ENCODE measurements around the gene PDIA5.
"Not testable (repeated sequence)": the region's sequence is repeated elsewhere in the genome, so short reads cannot be mapped to it uniquely, and the experiment has no call there.

The PDIA5 gene

DNA sequence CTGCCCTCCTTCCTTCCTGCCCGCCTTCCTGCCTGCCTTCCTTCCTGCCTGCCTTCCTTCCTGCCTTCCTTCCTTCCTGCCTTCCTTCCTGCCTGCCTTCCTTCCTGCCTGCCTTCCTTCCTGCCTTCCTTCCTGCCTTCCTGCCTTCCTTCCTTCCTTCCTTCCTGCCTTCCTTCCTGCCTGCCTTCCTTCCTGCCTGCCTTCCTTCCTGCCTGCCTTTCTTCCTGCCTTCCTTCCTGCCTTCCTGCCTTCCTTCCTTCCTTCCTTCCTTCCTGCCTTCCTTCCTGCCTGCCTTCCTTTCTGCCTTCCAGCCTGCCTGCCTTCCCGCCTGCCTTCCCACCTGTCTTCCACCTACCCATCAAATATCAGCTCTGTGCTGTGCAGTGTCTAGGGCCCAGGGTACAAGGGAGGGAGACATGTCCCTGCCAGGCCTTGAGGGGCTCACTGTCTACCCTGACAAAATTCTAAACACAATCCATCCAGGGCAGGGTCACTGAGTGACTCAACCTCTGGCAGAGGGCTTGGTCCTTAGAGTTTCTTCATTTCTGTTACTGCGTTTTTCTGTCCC, 85.1 kb downstream of the PDIA5 start:
- DNase-seq, result not testable (repeated sequence)

DNA sequence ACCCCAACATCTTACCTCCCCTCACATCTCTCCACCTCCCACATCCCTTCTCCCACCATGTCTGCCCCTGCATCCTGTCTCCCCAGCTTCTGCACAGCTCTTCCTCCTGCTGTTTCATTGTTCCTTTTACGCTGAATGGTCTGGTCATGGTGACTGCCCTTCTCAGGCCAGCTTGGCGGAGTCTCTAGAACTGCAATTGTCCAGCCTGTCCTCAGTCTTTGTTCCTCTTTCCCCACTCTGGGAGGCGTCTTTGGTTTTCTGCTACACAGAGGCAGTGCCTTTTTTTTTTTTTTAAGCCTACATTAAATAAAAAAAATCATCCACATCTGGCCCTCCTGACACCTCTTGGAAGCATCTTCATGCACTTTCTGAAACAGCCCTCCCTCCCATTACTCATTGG, 85.9 kb downstream of the PDIA5 start:
- DNase-seq, result no peak

DNA sequence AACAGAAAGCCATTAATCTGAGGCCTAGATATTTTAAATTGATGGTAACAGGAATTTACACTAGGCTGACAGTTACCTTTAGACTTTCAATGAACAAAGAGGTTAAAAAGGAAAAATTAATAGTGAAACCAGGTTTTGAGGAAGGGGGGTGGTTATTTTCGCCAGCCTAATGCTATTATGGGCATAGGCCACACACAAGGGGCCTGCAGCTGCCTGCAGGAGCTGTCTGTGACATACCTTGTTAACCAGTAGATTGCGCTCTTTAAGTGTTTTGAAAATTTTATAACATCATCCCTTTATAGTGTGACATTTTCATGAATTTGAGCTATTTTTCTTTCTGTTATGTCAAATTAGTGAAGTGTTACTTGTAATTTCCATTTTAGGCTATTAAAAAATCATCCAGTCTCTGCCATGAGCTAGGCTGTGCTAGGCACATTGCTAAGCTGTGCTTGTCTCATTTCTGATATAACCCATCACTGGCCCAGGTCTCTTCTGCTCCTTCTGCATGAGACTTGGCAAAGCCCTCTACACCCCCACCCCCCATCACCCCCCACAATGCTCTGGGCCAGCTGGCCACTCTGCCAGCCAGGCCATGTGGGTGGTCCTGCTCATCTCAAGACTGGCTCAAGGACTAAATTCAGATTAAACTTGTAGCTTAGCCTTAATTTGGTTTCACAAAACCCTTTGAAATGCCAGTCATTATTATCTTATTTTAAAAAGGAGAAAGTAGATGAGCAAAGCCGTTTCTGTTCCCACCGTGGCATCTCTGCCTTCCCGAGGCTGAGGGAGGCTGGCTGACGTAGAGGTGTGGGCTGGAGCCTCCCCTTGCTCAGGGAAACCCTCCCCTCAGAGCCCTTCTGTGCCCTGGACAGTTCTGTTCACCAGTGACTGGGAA, 86.5 kb downstream of the PDIA5 start:
- no peak for DNase-seq

DNA sequence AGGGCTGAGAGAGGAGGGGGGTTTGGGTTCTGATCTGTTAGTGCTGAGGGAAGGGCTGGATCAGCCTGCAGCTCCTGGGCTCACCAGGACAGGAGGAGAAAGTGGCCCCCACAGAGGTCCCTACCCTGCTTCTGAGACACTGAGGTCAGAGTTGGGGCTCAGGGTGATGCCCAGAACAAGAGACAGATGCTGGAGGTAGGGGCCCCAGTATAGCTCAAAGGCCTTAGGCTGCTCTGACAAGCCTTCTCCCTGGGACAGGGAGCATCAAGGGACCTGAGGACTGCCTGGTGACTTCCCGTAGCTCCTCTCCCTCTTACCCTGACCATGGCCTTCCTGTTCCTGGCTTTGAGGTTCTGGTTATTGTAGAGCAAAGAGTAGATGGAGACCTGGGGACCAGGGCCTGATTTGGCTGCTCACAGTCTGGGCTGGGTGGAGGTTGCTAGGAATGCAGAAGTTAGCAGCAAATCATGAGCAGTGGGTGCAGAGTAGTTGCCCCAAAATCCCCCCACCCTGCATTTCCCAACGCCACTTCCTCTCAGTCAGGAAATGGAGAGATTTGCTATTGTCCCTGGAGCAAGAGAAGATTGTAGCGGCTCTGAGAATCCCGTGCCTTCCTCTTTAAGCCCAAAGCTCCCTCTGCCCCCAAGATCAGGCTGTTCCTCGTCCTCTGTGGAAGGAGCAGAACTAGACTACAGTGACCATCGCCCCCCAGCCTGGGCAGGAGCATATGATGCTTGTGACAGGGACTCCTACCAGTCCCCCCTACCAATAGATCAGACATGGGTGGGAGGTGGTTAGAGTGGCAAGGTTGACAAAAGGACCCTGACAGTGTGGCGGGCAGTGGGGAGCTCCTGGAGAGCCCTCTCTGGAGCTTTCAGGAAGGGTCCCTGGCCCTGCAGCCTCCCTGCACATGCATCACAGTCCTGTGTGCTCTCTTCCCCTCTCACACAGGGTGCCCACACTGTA, 87.5 kb downstream of the PDIA5 start:
- DNase-seq, result no peak

DNA sequence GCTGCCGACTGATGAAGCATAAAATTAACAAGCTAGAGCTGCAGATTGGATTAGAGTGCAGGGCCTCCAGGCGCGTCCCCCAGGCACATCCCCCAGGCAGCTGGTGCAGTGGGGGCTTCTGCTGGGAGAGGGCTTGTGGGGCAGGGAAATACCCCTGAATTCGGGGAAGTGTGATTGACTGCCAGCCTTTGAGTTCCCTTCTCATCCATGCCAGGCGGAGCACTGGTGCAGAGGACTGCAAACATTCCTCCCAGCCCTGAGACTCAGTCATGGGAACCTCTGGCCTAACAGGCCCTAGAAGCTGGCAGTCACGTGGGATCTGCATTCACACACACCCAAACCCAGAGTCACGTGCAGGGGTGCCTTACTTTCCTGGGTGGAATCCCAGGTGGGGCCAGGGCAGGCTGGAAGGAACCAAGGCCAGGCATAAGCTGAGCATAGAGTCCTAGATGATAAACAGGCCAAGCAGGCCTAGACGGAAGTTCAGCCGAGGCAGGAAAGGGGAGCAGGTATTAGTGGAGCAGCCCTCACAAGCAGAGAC, 88.7 kb downstream of the PDIA5 start:
- no peak for DNase-seq

DNA sequence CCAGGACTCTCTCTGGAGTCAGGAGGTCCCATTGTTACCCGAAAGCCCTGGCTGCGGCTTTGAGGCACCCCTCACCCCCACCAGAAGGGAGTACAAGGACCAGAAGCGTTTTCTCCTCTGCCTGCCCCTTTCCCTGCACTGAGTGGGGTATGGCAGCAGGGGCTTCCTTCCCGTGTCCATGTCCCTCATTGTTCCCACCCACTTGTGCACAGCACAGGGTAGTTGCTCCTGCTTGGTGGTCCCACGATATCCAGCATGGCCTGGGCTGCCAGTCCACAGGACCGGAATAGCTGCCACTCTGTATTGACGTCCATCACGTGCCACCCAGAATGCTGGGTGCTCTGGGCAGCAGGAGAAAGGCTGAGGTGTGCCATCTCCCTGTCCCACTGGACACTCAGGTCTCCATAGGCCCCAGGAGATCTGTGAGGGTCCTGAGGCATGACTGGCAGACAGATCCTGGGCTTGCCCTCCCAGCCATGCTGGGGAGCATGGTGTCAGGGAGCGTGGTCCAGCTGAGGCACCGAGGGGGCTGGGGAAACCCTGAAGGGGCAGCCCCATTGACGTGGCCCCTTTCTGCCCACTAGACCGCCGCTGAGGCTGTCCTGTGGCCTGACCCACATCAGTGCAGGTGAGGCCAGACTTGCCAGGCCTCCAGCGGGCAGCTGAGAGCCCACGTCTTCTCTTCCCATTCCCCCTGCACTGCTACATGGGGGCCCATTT, 89.6 kb downstream of the PDIA5 start:
- no peak for DNase-seq

DNA sequence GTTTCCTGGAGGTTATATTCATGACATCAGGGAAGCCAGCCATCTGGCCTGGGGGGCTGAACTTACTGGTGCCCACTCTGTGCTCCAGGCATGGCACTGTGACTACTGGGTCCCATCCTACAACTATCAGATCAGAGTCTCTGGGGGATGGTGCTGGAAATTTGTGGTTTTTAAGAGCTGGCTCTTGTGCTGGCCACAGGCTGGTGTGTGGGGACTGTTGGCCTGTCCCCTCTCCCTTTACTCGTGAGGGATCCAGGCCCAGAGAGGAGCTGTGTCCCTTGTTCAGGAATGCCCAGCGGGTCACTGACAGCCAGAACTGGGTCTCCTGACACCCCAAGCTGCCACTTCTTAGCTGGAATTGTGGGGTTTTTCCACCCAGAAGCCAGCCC, 90.4 kb downstream of the PDIA5 start:
- no peak for DNase-seq

DNA sequence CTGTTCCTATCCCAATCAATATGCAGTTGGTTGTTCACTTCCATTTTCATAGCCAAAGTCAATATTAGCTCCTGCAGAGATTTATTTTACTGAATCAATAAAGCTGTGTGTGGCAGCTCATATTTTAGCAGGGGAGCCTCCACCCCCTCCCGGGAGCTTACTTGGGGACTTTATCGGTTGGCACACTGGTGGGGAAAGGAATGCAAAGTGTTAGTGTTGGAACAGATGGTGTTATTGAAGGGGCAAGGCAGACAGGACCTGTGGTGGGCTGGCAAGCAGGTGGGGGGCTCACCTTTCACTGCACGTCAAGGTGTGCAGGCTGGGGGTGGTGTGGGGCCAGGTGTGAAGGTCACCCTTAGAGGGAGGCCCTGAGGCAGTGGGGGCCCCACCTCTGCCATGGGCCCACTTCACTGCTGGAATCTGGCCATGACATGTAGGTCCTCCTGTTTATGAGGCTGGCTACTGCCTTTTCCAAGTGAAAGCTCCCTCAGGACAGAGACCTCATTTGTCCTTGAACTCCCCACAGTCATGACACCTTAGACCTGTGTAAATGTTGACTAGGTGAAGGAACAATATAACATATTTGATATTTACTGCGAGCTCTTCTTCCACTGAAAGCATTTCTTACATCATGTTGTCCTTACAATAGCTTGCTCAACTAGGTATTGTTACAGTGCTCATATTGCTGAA, 90.9 kb downstream of the PDIA5 start:
- no peak for DNase-seq

DNA sequence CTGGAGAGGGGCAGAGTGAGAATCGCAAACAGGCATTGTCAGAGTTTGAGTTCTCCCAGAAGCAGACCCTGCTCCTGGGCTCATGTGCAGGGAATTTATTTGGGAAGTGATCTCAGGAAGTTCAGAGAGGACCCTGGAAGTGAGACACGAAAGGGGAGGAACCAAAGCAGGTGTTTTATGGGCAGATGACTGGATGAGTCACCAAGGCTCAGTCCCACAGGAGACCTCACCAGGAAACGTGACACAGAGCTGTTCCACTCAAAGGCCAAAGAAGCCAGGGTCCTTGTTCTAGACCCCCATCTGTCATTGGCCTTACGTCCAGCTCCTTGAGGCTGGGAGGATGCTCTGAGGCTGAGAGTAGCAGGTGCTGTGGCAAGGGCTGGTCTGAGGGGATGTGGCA, 91.5 kb downstream of the PDIA5 start:
- DNase-seq, result no peak

DNA sequence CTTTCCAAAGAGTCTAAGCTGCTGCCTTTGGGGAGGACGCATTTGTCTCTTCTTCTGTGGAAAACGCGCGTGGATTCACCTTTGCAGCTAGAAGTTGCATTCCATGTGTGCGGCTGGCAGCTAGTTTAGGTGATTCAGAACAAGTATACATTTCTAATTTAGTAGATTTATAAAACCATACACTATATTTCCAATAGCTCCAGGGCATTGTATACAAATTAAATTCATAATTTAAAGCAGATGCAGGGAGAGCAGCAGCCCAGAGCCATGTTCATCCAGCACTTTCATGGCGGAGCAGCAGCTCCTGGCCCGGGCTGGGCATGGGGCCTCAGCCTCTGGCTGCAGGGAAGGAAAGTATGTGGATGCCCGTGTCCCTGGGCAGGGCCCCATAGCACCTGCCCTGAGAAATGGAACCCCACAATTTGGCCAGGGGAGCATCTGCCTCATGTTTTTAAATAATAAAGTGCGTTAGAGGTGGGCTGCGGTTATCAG, 92.1 kb downstream of the PDIA5 start:
- no peak for DNase-seq

DNA sequence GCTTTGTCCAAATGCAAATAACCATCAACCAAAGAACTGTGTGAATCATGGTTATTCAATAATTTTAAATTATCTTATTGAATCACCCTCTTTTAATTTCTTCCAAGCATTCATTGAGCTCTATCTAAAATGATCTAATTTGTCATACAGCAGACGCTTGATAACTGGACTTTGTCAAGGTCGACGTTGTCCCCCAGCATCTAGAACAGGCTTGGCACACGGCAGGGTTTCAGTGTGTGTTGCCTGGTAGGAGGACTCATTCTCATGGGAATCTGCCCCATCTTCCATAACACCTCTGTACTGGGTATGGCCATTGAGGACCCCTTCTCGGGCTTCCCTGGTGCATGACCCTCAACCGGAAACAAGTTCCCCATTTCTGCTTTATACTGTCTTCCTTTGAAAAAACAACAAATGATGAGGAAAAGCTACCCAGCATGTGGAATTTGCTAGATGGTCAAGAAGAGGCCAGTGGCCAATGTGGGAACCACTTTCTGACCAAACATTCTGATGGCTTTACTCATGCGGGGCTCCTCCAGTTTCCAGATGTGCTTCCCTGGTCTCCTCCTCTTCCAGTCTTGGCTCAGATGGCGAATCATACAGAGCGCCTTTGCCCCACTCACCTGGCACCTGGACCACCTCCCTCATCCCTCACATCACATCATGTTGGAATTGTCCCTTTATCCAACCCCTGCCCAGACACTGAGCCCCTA, 93.3 kb downstream of the PDIA5 start:
- no peak for DNase-seq

DNA sequence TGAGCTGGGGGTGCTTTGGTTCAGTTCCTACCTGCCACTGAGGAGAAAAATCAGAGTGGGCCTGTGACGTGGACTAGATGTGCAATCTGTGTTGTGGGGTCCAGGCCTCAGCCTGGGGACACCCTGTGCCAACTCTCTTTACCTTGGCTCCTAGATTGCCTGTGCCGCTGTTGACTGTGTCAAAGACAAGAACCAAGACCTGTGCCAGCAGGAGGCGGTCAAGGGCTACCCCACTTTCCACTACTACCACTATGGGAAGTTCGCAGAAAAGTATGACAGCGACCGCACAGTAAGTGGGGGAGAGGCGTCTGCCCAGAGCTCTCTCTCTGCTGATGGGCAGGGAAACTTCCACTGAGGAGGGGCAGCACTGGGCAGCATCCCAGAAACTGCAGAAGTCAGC, 94.3 kb downstream of the PDIA5 start:
- no peak for DNase-seq

DNA sequence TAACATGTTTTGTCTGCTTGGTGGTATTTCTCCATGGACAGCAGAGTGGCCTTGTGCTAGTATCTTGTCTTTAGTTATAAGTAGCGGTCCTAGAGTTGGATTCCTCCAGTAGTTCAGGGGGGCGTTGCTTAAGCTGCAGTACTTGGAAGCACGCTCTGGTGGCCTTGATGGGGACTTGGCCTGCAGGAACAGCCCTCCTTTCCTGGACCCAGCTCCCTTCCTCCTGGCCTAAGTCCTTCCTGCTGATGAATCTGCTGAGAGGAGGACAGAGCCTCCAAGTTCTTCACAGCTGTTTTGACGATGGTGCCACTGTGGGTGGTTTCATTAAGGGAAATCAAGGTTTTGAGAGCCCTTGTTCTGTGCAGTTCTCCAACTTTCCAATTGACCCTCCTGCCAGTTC, 96.3 kb downstream of the PDIA5 start:
- no peak for DNase-seq

DNA sequence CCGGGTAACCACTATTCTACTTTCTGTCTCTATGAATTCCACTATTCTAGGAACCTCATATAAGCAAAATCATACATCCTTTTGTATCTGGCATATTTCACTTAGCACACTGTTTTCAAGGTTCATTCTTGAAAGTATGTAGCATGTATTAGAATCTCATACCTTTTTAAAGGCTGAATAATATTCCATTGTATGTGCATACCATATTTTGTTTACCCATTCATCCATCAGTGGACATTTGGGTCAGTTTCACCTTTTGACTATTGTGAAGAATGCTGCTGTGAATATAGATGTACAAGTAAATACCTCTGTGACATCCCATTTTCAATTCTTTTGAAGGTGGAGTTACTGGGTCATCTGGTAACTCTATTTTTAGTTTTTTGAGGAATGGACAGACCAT, 98.3 kb downstream of the PDIA5 start:
- DNase-seq, result no peak

DNA sequence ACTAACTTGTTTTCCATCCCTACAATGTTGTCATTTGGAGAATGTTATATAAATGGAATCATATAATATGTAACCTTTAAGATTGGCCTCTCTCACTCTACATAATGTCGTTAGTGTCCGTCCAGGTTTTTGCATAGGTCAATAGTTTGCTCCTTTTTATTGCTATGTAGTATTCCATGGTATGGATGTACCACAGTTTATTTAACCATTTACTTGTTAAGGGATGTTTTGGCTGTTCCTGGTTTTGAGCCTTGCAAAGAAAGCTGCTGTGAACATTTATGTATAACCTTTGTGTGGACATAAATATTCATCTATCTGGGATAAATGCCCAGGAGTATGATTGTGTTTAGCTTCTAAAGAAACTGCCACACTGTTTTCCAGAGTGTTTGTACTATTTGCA, 100.9 kb downstream of the PDIA5 start:
- no peak for DNase-seq

DNA sequence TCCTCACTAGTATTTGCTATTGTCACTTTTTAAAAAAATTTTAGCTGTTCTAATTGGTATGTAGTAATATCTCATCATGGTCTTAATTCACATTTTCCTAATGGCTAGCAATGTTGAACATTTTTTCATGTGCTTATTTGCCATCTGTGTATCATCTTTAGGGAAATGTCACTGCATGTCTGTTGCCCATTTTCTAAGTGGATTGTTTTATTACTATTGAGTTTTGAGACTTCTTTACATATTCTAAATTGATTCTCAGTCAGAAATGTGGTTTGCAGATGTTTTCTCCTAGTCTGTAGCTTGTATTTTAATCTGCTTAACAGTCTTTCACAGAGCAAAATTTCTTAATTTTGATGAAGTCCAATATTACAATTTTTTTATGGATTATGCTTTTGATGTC, 101.3 kb downstream of the PDIA5 start:
- no peak for DNase-seq

DNA sequence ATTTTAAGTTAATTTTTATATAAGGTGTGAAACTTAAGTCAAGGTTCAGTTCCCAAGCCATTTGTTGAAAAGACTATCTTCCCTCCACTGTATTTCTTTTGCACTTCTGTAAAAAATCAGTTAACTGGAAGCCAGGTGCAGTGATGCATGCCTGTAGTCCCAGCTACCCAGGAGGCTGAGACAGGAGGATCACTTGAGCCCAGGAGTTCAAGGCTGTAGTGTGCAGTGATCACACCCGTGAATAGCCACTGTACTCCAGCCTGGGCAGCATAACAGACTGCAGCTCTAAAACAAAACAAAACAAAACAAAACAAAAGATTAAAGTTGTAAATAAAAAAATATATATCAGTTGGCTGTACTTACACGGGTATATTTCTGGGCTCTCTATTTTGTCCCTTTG, 101.8 kb downstream of the PDIA5 start:
- DNase-seq, result no peak

DNA sequence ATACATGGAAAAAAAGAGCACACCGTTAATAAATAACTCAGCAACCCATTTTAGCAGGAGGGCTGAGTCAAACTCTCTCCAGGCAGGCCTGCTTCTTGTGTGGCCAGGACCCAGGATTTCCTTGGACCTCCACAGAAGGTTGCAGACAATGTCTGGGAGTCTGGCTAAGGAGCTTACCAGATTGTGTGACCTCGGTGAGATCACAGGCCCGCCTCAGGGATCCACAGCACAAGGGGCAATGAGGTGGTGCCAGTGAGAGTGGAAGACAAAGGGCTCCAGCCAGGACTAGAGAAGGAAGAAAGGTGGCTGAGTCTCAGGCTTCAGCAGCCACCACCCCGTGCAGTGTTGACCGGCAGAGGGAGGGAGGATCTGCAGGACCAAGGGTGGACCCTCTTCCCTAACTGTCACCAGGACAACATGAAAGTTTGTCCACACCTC, 102.7 kb downstream of the PDIA5 start:
- no peak for DNase-seq

DNA sequence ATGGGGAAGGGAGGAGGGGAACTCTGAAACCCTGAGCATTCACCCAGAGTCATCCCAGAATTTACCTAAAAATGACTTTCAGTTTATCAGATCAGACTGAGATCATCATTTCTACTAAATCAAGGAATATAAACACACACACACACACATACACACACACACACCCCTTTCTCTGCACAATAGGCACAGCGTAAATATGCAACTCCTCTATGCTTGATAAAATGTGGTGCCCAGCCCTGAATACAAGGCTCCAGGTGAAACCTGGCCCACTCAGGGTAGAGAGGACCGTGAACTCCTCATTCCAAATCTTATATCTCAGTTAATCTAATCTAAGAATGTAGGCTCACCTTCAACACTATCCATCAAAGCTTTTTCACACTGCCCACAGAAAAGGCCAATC, 103.1 kb downstream of the PDIA5 start:
- DNase-seq, result no peak

DNA sequence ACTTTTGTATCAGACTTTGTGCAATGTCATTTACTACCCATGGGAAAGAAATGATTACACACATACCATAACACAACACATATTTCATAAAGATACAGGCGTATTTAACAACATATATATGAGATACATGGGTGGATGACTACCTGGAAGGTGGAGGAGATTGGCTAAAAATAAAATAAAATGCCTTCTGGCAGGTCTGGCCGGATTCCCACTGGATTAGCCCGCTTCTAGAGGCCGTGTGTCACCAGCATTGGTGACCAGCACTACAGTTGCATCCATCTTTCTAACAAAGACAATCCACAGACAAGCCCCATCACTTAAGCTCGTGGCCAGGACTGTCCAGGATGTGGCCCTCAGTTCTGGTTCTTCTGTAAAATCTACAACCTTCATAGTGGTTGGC, 114.0 kb downstream of the PDIA5 start:
- DNase-seq, result no peak

DNA sequence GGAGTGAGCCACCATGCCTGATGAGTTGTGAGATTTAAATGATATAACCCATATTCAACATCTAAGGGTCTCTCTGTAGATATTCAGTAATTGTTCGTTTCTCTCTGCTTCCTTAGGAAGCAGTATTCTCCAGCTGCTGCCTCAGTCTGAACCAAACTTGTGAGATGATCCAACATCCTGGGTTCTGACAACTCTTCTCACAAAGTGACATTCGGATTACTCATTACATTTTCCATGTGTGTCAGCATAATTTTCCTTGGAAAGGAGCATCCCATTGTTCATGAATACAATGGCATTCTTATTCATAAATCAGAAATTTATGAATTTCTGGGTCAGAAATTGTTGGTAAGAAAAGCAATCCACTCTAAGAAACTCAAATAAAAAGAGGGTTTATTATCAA, 119.9 kb downstream of the PDIA5 start:
- no peak for DNase-seq

Data from activated CD4-positive, alpha-beta T cell treated with anti-CD3 and anti-CD28 coated beads, Interleukin-10, Interleukin-2, amounts not matched to agents 100 ng/mL and 50 ng/mL, durations not matched to agents 16 hours and 8 hours (primary cell).